Measurements from ENCODE around the gene TMF1. TPM values are rescaled to one million over a fixed set of nuclear protein-coding genes. Genes with fewer than 3 reads are reported as not detected.

TMF1 gene
- total RNA-seq, 1 donor from 2014 or later = 30.1 TPM

DNA sequence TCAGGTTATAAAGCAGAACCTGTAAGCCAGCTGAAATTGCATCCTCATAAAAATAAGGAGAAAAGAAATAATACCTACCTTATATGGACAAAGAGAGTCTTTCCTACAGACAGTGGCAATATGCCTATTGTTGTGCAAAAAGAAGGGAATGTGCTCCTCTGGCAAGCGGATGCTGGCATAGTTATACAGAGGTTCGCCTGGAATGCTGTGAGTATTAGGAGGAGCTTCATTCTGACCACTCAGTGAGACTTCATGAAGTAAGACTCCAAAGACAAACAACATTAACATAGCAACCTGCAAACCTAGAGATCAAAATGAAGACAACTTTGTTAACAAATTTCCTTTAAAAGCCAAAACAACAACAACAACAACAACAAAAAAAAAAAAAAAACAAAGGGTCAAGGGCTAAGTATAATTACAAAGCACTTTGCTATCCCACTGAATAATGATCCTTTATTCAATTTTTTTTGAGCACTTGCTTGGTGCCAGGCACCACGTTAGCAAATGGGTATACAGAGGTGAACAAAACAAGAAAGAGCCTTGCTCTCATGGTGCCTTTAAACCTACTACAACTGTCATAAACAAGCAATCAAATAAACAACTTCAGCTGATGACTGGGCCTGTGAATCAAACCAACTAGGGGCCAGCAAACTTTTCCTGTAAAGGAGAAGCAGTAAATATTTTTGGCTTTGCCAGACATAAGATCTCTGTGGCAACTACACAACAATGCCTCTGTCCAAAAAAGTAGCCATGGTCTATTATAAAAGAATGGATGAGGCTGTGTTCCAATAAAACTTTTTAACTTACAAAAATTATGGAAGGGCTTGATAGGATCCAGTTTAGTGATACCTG lies 42.3 kb downstream of the TMF1 start:
- Mint-ChIP-seq H3K4me3 (ENCODE audit: low read depth) (no peak overlapping the region), H3K27me3 (no peaks in the 10 kb centered on the region), H3K9me3 (ENCODE audit: low read depth) (no peaks in the 10 kb centered on the region), H3K4me1 (ENCODE audit: low read depth) (peaks cover 8% of the 10 kb centered on the region), H3K36me3 (ENCODE audit: insufficient read depth) (peaks cover 4% of the 10 kb centered on the region), H3K27ac (no peak overlapping the region)
- no peak for DNase-seq (ENCODE audit: low spot score, unreplicated experiment)
- TF ChIP-seq, protein P1, sequence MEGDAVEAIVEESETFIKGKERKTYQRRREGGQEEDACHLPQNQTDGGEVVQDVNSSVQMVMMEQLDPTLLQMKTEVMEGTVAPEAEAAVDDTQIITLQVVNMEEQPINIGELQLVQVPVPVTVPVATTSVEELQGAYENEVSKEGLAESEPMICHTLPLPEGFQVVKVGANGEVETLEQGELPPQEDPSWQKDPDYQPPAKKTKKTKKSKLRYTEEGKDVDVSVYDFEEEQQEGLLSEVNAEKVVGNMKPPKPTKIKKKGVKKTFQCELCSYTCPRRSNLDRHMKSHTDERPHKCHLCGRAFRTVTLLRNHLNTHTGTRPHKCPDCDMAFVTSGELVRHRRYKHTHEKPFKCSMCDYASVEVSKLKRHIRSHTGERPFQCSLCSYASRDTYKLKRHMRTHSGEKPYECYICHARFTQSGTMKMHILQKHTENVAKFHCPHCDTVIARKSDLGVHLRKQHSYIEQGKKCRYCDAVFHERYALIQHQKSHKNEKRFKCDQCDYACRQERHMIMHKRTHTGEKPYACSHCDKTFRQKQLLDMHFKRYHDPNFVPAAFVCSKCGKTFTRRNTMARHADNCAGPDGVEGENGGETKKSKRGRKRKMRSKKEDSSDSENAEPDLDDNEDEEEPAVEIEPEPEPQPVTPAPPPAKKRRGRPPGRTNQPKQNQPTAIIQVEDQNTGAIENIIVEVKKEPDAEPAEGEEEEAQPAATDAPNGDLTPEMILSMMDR (IDR thresholded peaks at IDR 0.05; ENCODE audit: unreplicated experiment) = no peak

DNA sequence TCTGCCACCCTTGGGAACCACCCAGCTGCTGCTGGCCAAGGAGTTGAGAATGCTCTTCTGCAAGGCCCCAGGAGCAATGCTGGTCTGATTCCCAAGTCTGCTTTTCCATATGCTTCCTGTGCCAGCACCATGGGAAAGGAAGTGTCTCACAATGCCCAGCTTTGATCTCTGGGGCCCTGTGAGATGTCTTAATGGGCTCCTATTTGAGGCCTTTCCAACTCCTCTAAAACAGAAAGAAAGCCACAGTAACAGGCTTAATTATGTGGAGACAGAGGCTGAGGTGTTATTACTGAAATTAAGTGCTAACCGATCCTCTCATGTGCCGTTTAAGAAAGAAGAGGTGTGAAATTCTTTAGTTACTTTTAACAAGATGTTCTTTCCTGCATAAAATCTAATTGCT lies 43.2 kb downstream of the TMF1 start:
- no peak overlapping the region for H3K27ac Mint-ChIP-seq
- H3K4me1 Mint-ChIP-seq (ENCODE audit: low read depth) = peaks cover 8% of the 10 kb centered on the region
- DNase-seq (ENCODE audit: low spot score, unreplicated experiment) = no peak
- TF ChIP-seq, protein P1 (IDR thresholded peaks at IDR 0.05; ENCODE audit: unreplicated experiment) = no peak
- H3K27me3 Mint-ChIP-seq = no peaks in the 10 kb centered on the region
- no peaks in the 10 kb centered on the region for H3K9me3 Mint-ChIP-seq (ENCODE audit: low read depth)
- no peak overlapping the region for H3K4me3 Mint-ChIP-seq (ENCODE audit: low read depth)
- peaks cover 4% of the 10 kb centered on the region for H3K36me3 Mint-ChIP-seq (ENCODE audit: insufficient read depth)

DNA sequence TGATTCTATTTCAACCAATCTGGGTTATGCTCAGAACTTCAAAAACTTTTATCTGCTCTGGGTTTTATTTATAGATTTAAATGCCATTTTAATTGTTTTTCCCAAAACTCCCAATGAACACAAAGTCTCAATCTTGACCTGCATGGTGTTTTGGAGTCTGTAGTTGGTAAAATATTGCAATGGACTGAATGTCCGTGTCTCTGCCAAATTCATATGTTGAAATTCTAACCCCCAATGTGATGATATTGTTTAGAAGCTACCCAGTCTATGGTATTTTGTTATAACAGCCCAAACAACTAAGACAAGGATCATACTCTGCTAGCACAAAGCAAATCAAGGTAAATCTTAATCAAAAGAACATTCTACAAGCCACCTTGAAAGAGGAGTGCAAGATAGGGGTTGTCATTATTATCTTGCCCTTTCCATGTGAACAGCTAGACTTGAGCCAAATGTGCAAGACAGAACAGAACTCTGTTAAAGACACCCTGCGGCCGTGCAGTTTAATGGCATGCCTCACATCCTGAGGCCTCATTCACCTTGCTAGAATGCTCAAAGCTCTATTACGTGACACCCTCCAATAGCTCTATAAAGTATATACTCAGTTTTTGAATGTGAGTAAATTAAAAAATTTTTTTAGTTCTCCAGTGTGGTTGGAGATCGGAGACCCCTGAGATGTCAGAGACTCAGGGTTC lies 46.2 kb downstream of the TMF1 start:
- H3K36me3 Mint-ChIP-seq (ENCODE audit: insufficient read depth) = peaks cover 8% of the 10 kb centered on the region
- H3K27ac Mint-ChIP-seq = no peak overlapping the region
- no peak overlapping the region for H3K4me3 Mint-ChIP-seq (ENCODE audit: low read depth)
- no peaks in the 10 kb centered on the region for H3K4me1 Mint-ChIP-seq (ENCODE audit: low read depth)
- no peaks in the 10 kb centered on the region for H3K27me3 Mint-ChIP-seq
- no peak for DNase-seq (ENCODE audit: low spot score, unreplicated experiment)
- no peaks in the 10 kb centered on the region for H3K9me3 Mint-ChIP-seq (ENCODE audit: low read depth)
- TF ChIP-seq, protein P1 (IDR thresholded peaks at IDR 0.05; ENCODE audit: unreplicated experiment) = no peak

DNA sequence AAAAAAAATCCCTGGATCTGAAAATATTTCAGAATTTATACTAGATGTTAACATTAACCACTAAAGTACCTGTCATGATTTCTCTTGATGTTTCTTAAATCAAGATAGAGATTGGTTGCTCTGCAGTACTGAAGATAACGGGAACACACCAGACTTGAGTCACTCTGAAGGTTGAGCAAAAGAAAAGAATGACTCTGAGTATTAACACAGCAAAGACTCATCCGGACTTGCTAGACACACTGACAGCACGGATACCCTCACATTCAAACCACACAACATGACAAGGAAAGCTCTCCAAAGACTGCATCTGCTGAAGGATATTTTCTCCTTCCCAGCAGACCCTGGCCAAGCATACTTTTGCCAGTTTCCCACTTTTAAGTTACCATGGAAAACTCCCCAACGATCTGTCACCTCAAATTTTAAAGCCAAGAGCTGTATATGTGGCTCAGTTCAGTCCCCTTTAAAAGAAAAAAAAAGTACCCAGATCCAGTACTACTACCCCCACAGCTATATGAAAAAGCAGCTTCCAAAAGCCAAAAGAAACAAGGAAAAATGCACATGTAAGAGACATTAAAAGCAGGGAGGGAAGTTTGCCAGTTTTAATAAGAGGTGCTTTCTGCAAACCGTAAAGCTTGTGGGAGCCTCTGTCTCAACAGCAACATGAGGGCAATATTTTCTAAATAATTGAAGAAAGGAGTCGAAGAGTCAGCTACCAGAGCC lies 46.9 kb downstream of the TMF1 start:
- no peak for DNase-seq (ENCODE audit: low spot score, unreplicated experiment)
- TF ChIP-seq, protein P1 (IDR thresholded peaks at IDR 0.05; ENCODE audit: unreplicated experiment) = no peak
- Mint-ChIP-seq H3K27ac (no peak overlapping the region), H3K36me3 (ENCODE audit: insufficient read depth) (peaks cover 7% of the 10 kb centered on the region), H3K27me3 (no peaks in the 10 kb centered on the region), H3K9me3 (ENCODE audit: low read depth) (no peaks in the 10 kb centered on the region), H3K4me1 (ENCODE audit: low read depth) (no peaks in the 10 kb centered on the region), H3K4me3 (ENCODE audit: low read depth) (no peak overlapping the region)

DNA sequence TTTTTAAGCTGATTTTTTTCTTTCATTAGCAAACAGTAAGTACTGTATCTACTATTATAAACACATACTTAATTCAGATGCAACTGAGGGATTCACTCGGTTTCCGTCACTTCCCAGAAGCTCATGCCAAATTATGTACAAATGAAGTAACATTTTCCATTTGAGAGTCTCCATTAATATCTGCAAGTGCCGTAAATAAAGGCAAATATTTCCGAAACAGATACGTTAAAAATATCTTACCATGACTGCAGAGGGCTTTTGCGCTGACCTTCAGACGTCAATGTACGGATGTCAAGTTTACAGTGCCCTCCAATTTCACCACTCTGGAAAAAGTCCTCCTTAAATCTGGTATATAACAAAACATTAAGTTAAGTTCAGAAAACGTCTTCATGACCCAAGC lies 48.0 kb downstream of the TMF1 start:
- TF ChIP-seq, protein P1 (IDR thresholded peaks at IDR 0.05; ENCODE audit: unreplicated experiment) = no peak
- H3K4me3 Mint-ChIP-seq (ENCODE audit: low read depth) = no peak overlapping the region
- H3K27me3 Mint-ChIP-seq = no peaks in the 10 kb centered on the region
- no peak for DNase-seq (ENCODE audit: low spot score, unreplicated experiment)
- no peak overlapping the region for H3K27ac Mint-ChIP-seq
- no peaks in the 10 kb centered on the region for H3K4me1 Mint-ChIP-seq (ENCODE audit: low read depth)
- H3K9me3 Mint-ChIP-seq (ENCODE audit: low read depth) = no peaks in the 10 kb centered on the region
- peaks cover 7% of the 10 kb centered on the region for H3K36me3 Mint-ChIP-seq (ENCODE audit: insufficient read depth)

Measured in progenitor cell of endocrine pancreas (in vitro differentiated cells).